Ovary (tissue), 3 donors: ENCODE results near the gene MKLN1.

Experiments used
- CTCF ChIP-seq, 3 donors: fragments of 450-650 bp in 2 of 3; fragments of 200-600 bp in 1 of 3; IDR thresholded peaks; one replicate each; pipeline versions ENCODE4 v1.5.1 to v1.8.0; 2016 to 2022; ENCODE audit warnings: antibody characterized with exemption in 3 of 3, mild to moderate bottlenecking in 1 of 3
- EP300 ChIP-seq: sonication (generic); formaldehyde crosslinking; IDR thresholded peaks from one replicate; pipeline ENCODE4 v1.6.1; 2017; ENCODE audit warnings: antibody characterized with exemption
- donor health status: DM: no; HTN: no; CAD: no.

DNA sequence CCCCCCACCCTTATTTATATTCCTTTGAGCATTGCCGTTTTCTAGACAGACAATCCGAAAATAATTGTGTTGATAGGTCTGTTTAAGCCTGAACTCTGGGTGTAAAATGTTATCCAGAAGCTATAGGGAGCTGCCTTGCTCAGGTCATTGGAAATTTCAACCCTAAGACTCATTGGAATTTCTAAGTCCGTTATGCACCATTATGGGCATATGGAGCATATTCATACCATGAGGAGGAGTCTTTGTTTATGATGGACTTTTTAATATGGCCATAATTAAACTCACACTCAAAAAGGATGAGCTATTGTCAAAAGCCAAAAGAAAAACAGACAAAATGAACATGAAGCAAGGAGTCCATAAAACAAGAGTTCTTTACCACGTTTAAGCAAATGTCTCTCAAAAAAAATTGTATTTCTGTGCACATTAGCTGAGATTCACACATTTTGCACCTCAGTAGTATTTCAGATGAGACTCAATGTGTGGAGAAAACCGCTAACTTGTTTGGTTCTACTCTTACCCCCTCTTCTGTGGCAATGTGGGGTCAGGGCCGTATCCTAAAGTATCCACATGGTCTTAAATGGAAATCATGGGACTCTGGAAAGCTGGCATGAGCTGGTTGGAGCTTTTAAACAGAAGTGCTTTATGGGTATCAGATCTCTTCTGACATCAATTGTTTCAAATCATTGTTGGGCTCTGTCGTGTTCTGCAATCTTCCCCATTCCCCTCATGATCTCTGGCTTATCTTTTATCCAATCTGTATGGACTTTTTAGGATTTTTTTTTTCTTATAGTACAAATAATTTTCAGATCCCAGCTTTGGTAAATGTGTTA lies 168.2 kb downstream of the MKLN1 start:
- TF ChIP-seq CTCF (IDR thresholded peaks at IDR 0.05) (no peak), EP300 (no peak)
